Measurements from ENCODE around the gene CMTM7.

Gene CMTM7, protein sequence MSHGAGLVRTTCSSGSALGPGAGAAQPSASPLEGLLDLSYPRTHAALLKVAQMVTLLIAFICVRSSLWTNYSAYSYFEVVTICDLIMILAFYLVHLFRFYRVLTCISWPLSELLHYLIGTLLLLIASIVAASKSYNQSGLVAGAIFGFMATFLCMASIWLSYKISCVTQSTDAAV

DNA sequence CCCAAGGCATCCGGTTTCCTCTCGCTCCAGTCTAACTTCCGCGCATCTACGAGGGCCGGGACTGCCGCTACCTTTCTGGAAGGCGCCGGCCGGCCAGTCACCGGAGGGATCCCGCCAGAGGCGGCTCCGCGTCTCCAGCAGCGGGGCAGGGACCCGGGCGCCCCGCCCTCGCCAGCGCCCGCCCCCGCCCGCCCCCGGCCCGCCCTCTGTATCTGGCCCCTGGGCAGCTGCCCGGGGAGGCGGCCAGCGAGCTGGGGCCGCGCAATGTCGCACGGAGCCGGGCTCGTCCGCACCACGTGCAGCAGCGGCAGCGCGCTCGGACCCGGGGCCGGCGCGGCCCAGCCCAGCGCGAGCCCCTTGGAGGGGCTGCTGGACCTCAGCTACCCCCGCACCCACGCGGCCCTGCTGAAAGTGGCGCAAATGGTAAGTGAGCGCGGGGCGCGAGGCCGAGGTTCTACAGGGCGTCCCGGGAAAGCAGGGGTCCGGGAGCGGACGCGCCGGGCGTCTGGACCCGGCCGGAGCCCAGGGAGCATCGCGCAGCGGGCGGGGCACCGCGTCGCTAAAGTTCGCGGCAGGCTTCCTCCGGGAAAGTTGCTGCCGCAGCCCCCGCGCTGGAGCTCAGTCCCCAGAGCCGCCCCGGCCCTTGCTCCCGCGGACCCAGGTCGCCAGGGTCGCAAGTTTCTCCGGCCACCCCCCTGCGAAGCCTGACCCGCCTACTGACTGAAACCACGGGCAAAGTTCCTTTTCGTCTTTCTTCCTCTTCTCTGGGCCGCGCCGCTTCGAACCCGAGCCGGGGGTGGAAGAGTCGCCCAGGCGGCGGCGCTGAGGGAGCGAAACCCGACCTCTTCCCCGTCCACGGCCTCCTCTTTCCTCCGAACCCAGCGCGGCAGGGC lies at the start of gene CMTM7:
Gene CMTM7 (plus strand): TSS at position 211 of the 893 bp plus-strand sequence. CDS start 54 bp downstream, at position 265.
- peak; percentile 72 for DNase-seq (ENCODE audit: low spot score)

DNA sequence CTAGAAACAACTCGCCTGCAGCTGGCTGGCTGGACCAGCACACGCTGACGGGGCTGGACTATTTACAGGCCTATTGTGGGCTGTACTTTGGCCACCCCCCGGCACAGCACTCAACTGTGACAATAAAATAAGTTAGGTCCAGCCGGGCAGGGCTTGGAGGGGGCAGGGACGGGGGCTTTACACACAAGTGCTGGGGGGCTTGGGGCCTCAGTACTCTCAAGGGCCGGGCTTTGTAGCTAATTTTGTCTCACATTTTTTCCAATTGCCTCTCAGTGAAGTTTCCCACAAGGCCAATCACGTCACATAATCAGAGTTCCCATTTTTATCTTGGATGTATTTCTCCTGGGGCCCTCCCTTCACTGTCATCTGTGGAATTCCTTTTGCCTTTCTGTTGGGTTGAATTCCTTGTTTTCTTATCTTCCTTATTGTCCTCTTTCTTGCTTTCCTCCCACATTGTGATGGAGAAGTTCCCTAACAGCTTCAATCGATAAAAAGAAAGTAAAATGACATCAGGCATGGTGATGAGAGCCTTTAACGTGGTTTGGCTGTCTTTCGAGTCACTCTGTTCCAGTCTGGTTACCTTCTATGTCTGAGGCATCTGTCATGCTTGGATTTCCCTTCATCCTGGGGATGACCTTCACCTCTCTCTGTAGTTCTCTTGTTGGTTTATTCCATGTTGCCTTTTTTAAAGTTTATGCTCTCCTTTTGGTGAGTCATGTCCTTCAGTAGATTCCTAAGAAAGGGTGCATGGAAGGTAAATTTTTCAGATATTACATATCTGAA lies 44.1 kb upstream of the CMTM7 start:
- DNase-seq (ENCODE audit: low spot score) = no peak

DNA sequence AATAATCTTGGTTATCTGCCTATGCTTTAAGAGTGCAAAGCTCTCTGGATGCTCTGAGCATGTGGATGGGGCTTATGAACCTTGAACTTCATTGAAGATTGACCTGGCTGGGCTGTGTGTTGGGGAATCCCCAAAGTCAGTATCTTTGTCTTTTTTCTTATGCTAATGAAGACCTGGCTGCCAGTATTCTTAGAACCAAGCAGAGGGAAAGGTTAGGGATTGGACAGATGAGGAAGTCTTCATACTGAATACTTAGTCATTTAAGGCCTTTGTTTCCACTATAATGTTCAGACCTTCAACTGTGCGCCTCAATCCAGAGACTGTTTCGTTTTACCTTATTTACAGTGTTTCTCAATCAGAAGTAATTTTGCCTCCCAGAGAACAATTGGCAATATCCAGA lies 42.5 kb upstream of the CMTM7 start:
- DNase-seq (ENCODE audit: low spot score) = no peak

DNA sequence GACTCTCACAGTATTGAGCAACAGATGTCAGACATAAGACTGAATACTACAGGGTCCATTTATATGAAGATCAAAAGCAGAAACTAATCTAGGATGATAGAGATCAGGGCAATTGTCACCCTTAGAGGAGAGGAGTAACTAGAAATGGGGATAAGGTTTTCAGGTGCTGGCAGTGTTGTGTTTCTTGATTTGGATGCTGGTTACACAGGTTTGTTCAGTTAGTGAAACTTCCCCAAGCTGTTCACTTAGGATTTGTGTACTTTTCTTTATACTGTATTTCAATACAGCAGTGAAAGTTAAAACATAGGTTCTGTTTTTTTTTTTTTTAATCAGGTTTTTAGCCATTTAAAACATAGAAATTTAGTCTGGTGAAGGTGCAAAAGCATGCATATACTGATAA lies 39.1 kb upstream of the CMTM7 start:
- no peak for DNase-seq (ENCODE audit: low spot score)

DNA sequence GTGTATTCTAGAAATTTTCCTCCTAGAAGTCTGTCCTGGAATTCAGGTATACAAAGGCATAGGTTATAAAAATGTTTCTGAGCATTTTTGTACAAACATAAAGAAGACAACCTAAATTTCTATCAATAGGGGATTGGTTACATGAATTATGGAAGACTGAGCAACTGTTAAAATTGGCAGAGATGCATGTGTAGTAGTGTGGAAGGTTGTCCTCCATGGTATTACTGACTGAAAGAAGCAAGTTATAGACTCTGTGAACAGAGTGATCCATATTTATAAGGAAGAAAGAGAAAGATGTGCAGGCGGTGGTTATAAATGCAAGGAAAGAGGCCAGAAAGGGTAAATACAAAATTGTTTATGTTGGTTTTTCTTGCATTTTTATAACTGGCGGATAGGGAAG lies 38.3 kb upstream of the CMTM7 start:
- DNase-seq (ENCODE audit: low spot score) = no peak

DNA sequence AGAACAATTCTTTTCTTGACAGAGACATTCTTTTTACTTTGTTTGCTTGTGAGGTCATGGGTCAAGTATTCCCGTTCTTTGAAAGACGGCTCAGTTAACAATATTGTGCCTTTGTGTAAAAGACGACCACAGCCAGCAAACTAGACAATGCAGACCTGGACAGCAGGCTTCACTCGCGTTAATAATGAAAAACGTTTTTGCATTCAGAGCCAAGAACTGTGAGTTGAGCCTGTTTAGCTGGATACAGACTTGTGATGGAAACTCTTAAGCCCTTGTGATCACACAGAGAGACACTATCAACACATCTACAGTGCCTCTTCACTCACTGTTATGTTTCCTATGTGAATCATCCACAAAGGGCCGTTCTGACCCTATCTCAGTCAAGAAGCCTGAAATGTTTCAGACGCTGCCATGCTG lies 37.3 kb upstream of the CMTM7 start:
- DNase-seq (ENCODE audit: low spot score) = no peak

DNA sequence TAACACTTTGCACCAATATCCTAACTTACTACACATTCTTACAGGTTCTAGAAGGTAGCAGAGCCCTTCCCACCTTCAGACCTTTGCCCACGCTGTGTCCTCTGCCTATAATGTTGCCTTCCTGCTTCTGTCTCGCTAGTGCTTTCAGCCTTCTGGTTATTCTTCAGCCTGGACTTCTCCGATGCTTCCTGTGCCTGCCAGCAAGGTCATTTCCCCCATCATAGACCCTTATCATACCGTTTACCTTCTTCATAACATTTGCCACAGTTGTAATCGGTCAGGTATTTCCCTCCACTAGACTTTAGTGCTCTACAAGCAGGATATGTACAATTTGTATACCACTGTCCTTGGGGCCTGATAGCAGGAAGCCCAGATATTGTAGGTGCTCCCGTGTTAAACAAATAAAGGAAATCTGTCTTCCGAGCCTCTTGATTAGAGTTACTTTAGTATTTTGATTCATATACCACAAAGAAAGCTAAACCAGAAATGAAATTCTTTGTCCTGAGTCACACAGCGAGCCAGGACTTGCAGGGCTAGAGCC lies 35.8 kb upstream of the CMTM7 start:
- DNase-seq (ENCODE audit: low spot score) = no peak

DNA sequence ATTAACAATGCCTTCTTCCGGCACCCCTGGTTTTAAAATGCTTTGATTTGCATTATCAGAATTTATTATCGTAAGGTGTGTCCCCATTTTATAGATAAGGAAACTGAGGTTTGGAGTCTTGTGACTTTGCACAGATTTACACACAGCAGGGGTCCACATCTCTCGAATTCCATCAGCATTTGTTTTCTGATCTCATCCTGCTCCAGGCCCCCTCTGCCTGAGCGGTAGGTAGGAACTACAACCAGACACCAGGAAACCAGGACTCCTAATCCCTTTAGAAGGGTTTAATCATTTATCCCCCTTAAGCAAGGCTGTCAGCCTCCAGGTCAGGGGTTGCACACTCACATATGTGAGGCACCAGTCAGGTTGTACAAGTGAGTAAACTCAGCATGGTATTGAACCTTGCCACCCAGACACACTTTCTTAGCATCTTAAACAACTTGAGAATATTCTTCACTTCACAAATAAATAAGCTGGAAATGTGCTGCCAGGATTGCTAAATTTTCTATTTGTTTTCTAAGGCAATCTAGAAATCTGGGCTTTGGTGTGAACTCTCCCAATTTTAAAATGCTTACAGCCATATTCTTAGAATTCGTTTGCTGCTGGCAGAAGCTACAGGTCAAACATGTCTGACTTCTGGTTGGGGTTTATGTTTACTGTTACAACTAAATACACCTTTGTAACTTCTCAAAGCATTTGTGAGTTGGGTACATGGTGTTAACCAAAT lies 31.7 kb upstream of the CMTM7 start:
- no peak for DNase-seq (ENCODE audit: low spot score)

DNA sequence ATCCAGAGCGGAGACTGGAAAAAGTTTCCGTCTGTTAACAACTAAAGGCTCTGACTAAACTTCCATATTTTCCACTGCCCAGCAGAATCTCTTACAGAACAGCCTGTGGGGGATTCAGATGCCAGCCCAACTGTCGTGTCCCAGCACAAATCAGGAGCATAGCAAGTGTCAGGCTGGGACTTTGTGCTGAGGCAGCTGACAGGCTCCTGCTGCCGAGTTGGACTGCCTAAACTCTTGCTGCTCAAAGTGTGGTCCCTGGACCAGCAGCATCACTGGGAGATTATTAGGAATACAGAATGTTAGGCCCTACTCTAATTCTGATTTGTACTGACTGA lies 31.2 kb upstream of the CMTM7 start:
- no peak for DNase-seq (ENCODE audit: low spot score)

DNA sequence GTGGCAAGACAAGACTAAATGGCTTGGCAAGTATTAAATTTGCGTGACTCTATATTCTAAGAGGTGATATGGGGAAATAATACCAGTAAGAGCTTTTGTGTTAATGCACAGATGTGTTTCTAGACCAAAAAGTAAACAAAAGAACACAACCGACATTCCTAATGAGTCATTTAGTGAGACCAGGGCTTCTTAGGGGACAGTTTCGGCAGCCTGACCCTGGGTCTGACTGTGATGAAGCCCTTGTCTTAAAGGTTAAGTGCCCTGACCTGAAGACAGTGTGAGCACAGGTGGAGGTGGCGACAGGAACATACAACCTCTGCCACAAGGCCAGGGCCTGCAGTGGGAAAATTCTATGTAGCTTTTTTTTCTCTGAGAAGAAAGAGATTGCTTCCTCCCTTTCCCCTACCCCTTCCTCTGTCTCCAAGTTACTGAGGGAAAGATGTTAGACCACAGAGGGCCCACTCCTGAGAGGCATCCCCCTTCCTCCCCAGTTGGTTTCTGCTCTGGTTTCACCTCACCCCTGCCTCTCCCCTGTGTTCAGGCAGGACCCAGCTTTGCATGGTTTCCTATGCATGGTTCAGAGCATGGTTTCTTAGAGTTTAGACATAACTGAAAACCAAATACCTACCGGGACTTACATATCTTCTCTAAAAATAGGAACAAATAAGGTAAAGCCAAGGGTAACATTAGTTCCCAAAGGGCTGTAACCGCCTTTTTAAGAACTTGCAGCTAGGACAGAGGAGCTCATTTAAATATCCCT lies 24.8 kb upstream of the CMTM7 start:
- no peak for DNase-seq (ENCODE audit: low spot score)

DNA sequence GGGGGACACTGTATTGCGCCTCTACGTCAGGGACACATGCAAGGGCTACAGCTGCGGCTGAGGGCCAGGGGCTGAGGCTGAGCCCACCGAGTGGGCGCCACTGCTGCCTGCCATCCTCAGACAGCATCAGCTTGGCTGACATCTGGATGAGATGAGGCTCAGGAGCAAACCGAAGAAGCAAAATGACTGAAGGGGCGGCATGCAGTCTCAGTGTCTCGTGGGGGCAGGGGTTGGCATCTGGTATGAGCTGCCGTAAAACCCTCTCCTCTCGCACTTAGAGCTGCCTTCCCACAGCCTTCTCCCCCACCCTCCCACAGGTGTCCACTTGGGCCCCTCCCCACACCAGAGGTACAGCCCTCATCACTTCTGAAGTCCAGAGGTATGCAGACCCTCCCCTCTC lies 24.2 kb upstream of the CMTM7 start:
- DNase-seq (ENCODE audit: low spot score) = no peak

DNA sequence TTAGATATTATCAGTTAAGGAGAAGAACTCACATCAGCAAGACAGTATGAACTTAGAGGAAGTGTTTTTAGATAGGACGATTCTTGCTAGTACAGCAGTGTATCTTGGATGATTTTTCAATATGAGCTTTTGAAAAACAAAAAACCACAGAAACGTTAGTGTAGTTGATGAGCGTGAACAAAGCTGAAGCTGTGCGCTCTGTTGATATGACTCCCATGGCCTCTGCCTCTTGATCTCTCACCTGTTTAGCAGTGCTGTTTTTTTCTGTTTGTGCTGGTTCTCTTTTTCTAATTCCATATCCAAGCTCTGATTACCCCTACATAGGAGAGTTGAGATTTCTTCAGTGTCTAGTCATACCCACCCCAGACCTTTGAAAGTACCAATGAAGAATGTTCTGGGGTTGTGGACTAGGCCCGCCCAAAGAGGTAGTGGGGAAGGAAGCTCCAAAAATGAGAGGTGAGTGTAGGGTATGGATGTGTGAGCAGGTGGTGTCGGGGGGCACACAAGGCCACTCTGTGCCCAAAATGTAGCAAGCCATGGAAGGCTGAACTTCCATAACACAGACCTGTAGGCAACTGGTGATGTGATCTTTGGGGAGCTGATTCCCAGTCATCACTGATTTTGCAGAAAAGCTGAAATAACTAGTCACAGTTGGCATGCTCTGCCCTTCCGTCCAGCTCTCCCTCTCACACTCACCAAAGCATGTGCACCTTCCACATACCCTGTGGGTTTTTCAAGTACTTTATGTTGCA lies 20.0 kb upstream of the CMTM7 start:
- no peak for DNase-seq (ENCODE audit: low spot score)

DNA sequence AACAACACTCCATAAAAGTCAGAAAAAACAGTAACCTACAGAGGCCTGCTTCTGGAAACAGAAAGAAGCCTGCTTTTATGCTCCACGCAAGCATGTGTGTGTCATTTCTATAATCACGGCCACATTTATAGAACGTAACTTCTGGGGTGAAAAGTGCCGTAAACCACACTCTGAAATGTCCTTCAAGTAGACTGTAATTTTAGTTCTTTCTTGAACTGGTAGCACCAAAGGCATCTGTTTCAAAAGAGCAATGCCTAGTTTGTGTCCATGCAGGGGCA lies 19.5 kb upstream of the CMTM7 start:
- DNase-seq (ENCODE audit: low spot score) = no peak

DNA sequence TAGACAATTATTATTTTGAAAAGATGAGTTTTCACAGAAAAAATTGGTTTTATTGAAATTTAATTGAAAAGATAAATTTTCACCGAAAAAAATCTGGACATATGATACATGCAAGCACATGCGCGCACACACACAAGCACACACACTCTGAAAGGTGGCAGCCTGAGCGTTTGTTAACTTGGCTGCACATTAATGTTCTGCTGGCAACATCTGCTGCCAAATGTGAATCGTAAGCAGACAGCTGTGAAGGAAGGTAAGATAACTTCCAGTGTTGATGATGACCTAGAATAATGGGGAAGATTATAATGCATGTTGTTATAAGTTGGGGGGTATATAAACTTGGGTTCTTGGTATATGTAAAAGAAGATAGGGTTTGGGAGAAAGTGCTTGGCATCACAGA lies 18.4 kb upstream of the CMTM7 start:
- no peak for DNase-seq (ENCODE audit: low spot score)

DNA sequence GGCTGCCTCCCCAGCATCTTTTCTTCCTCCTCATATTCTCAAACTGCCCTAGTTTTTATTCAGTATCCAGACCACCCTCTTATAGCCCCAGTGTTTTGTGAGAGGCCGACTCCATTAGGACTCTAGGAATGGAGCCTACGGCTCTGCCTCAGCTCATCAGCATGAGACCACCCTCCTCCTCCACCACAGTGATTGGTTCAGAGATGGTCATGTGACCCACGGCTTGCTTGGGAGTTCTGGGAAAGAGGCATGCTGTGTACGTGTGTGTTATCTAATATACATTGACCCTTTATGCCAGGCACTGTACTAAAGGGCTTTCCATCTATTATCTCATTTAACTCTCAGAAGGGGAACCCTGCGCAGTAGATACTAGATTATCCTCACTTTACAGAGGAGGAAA lies 17.8 kb upstream of the CMTM7 start:
- no peak for DNase-seq (ENCODE audit: low spot score)

DNA sequence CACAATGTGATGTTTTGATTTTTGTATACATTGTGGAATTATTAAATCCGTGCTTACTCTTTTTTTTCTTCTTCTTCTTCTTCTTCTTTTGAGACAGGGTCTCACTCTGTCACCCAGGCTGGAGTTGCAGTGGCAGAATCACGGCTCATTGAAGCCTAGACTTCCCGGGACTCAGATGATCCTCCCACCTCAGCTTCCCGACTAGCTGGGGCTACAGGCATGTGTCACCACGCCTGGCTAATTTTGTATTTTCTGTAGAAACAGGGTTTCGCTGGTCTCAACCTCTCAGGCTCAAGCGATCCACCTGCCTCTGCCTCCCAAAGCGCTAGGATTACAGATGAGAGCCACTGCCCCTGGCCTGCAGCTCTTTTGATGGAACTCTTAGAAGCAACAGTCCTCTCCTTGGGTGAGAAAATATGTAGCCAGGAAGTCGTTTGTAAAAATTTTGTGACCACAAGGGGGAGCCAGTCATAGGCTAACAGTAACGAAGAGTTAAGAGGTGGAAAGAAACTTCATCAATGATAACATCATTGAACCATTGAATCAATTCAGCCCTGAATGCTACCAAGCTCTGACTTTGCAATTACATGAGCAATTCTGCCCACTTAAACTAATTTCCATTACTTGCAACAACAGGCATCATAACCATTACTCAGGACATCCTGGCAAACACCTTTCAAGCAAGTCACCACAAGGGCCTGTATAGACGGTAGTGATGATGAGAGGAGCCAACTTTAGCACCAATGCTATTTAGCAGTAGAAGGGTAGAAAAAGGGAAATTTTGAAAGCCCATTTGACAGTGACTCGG lies 16.7 kb upstream of the CMTM7 start:
- DNase-seq (ENCODE audit: low spot score) = peak; percentile 65

DNA sequence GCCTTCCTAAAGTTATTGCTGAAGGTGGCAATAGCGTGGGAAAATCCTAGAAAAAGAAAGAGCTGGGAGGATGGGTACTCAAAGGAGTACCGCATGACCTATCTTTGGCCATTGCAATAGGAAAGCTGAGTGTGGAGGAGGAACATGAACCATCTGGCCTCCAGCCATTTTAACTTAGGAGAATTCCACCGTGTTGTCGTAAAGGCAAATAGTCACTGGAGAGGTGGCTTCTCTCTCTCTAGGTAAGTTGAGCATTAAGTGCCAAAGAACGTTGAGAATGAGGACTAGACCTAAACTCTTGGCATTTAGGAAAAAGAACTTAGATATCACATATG lies 16.1 kb upstream of the CMTM7 start:
- DNase-seq (ENCODE audit: low spot score) = no peak

DNA sequence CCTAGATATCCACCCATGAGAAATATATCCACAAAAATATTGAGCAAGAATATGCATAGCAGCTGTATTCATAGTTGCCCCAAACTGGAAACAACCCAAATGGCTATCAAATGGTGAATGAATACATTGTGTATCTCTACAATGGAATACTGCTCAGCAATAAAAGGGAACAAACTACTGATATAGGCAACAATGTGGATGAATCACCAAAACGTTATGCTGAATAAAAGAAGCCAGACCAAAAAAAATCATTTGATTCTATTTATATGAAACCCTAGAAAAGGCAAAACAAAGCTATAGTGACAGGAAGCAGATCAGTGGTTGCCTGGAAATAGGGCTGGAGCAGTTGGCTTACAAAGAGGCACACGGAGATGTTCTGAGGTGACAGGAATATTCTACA lies 15.5 kb upstream of the CMTM7 start:
- DNase-seq (ENCODE audit: low spot score) = no peak

DNA sequence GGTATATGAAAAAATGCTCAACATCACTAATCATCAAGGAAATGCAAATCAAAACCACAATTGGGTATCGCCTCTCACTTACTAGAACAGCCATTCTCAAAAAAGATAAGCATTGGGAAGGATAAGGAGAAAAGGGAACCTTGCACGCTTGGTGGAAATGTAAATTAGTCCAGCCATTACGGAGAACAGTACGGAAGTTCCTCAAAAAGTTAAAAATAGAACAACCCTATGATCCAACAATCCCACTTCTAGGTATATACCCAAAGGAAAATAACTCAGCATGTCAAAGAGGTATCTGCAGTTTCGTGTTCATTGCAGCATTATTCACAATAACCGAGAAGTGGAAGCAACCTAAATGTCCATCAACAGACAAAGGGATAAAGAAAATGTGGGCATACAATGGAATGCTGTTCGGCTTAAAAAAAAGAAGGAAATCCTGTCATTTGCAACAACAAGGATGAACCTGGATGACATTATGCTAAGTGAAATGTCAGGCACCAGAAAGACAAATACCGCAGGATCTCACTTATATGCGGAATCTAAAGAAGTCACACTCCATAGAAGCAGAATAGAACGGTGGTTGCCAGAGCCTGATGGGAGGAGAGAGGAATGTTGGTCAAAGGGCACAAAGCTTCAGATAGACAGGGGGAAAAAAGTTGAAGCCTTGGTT lies 11.7 kb upstream of the CMTM7 start:
- DNase-seq (ENCODE audit: low spot score) = no peak

DNA sequence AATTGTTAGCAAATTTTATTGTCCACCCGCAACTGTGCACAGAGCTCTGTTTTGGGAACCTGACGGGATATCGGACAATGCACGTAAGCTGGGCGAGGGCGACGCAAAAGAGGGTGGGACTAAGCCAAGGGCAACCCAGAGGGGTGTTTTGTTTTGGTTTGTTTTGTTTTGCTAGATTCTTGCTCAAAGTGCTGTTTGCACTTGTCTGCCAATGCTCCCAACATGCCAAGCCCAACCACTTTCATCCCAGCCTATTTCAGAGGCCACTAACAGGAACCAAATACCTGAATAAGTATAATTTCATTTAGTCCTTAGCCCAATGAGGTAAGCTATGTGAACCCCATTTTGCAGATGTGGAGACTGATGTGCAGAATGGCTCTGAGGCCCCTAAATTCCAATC lies 9.7 kb upstream of the CMTM7 start:
- no peak for DNase-seq (ENCODE audit: low spot score)

Measured in AG08395 (cell line).